ENCODE results near the gene BDH1.

- TF ChIP-seq, protein P1, sequence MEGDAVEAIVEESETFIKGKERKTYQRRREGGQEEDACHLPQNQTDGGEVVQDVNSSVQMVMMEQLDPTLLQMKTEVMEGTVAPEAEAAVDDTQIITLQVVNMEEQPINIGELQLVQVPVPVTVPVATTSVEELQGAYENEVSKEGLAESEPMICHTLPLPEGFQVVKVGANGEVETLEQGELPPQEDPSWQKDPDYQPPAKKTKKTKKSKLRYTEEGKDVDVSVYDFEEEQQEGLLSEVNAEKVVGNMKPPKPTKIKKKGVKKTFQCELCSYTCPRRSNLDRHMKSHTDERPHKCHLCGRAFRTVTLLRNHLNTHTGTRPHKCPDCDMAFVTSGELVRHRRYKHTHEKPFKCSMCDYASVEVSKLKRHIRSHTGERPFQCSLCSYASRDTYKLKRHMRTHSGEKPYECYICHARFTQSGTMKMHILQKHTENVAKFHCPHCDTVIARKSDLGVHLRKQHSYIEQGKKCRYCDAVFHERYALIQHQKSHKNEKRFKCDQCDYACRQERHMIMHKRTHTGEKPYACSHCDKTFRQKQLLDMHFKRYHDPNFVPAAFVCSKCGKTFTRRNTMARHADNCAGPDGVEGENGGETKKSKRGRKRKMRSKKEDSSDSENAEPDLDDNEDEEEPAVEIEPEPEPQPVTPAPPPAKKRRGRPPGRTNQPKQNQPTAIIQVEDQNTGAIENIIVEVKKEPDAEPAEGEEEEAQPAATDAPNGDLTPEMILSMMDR (IDR thresholded peaks at IDR 0.05) = no peak
- TF ChIP-seq POLR2A (IDR thresholded peaks at IDR 0.05) = no peak
These were observed 86.8 kb downstream of the BDH1 start for GRCh38 chr3:197468866-197469382.

Data from breast epithelium (tissue), 3 donors.